PC-3 (cell line): Measurements from ENCODE around the gene NPR2. TPM values are rescaled to one million over a fixed set of nuclear protein-coding genes. Genes with fewer than 3 reads are reported as not detected.

Experiments used
- ATAC-seq: fragments of 200-7000 bp; cut with Tn5 transposase; 2 replicates; pipeline ENCODE4 v1.9.1; 2020; ENCODE audit warnings: mild to moderate bottlenecking, moderate library complexity
- BruUV-seq: library from RNA; stranded (reverse); fragments of 400-500 nt; replicated peaks from 2 replicates; lab custom pipeline; 2021; lab: Mats Ljungman, UMichigan
- CTCF ChIA-PET: fragments of 300-600 bp; sonication (Branson Sonifier 250); formaldehyde crosslinking; loops from one replicate; lab custom pipeline; 2022; ENCODE audit warnings: antibody characterized with exemption; lab: Charles Lee
- POLR2A ChIA-PET: fragments of 300-600 bp; sonication (Branson Sonifier 250); formaldehyde crosslinking; loops from one replicate; lab custom pipeline; 2022; ENCODE audit warnings: antibody characterized with exemption; ENCODE audit not compliant: unreplicated experiment; lab: Charles Lee
- DNase-seq: peaks from one replicate; pipeline ENCODE4 v3.0.0-alpha.2; 2015
- H2AFZ ChIP-seq: fragments of 300-600 bp; sonication (generic); 2 replicates; pipeline ENCODE4 v1.6.0; 2016; ENCODE audit warnings: antibody characterized with exemption, low read length
- H3F3A ChIP-seq: fragments of 300-600 bp; sonication (generic); one replicate; pipeline ENCODE4 v1.6.0; 2017; ENCODE audit warnings: antibody characterized with exemption, low read length, control low read depth, mild to moderate bottlenecking; ENCODE audit not compliant: unreplicated experiment
- H3K27ac ChIP-seq: fragments of 300-600 bp; sonication (generic); 2 replicates; pipeline ENCODE4 v1.5.1; 2016; ENCODE audit warnings: mild to moderate bottlenecking, low read length
- H3K27me3 ChIP-seq: fragments of 300-600 bp; sonication (generic); 2 replicates; pipeline ENCODE4 v1.6.1; 2016; ENCODE audit warnings: low read length, mixed read lengths
- H3K36me3 ChIP-seq: fragments of 300-600 bp; sonication (generic); 2 replicates; pipeline ENCODE4 v1.6.1; 2016; ENCODE audit warnings: low read depth, mixed run types, low read length, mixed read lengths
- H3K4me1 ChIP-seq: fragments of 300-600 bp; sonication (generic); 2 replicates; pipeline ENCODE4 v1.5.1; 2016; ENCODE audit warnings: low read length; ENCODE audit not compliant: insufficient read depth
- H3K4me2 ChIP-seq: fragments of 300-600 bp; sonication (generic); 2 replicates; pipeline ENCODE4 v1.6.0; 2016; ENCODE audit warnings: low read length
- H3K4me3 ChIP-seq: fragments of 300-600 bp; sonication (generic); 2 replicates; pipeline ENCODE4 v1.5.1; 2016; ENCODE audit warnings: mild to moderate bottlenecking, low read length, mixed read lengths
- H3K79me2 ChIP-seq: fragments of 300-600 bp; sonication (generic); 2 replicates; pipeline ENCODE4 v1.6.1; 2017; ENCODE audit warnings: low read length, mixed read lengths
- H3K9ac ChIP-seq: fragments of 300-600 bp; sonication (generic); 2 replicates; pipeline ENCODE4 v1.6.0; 2016; ENCODE audit warnings: mild to moderate bottlenecking, low read length
- H3K9me2 ChIP-seq: fragments of 300-600 bp; sonication (generic); replicated peaks from 2 replicates; pipeline ENCODE4 v1.6.1; 2016; ENCODE audit warnings: mixed run types, low read length, mixed read lengths
- H3K9me3 ChIP-seq: fragments of 300-600 bp; sonication (generic); 2 replicates; pipeline ENCODE4 v1.6.1; 2016; ENCODE audit warnings: low read length, mixed read lengths
- H4K20me1 ChIP-seq: fragments of 300-600 bp; sonication (generic); 2 replicates; pipeline ENCODE4 v1.6.1; 2016; ENCODE audit warnings: low read length, mixed read lengths
- EZH2 ChIP-seq: fragments of 300-600 bp; sonication (generic); IDR thresholded peaks from one replicate; pipeline ENCODE4 v1.6.1; 2017; ENCODE audit warnings: antibody characterized with exemption, mild to moderate bottlenecking, low read length; ENCODE audit not compliant: unreplicated experiment
- EZH2phosphoT487 ChIP-seq: fragments of 300-600 bp; sonication (generic); IDR thresholded peaks from 2 replicates; pipeline ENCODE4 v1.6.1; 2018; ENCODE audit warnings: mild to moderate bottlenecking, antibody characterized with exemption, low read length, borderline replicate concordance
- intact Hi-C: fragments of 100-400 bp; cut with micrococcal nuclease; formaldehyde crosslinking; loops from 2 replicates; pipeline ENCODE4 v1.9.0; 2023
- total RNA-seq: library from RNA; depleted of rRNA; stranded (reverse); fragments of >200 nt; gene quantifications from 2 replicates; pipeline ENCODE4 v1.2.3, GENCODE V29; 2014
- TF ChIP-seq, protein P1 (sequence below): fragments of 300-600 bp; sonication (generic); conservative IDR thresholded peaks from 2 replicates; pipeline ENCODE4 v1.5.1; 2017; ENCODE audit warnings: antibody characterized with exemption, low read depth, mild to moderate bottlenecking, low read length

NPR2 gene
- total RNA-seq, 1 experiment from 2014 or later = 1.5 TPM

DNA sequence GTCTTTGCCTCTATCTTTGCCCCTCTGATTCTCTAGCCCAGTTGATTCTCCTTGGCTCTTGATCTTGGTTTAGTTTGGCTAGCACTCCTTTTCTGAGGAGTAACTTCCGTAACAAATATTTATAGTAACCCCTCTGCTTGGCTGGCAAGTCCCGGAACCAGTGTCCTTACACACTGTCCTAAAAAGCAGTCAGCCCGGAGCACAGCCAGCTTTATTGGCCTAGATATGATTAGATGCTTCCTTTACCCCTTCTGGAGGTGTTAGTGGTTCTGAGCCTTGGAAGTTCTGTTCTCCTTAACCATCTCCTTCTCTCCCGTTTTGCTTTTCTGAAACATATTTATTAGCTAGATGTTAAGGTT is 20.3 kb upstream of the NPR2 start:
- H3K9me3 ChIP-seq = no peaks in the 10 kb centered on the region
- intact Hi-C loops = loop anchor here (1.0 to 10.0 kb wide), 2 partner anchors 14 to 54 kb away; partner anchors contain the start of genes FAM221B and TMEM8B
- H3K9me2 ChIP-seq = no peaks in the 10 kb centered on the region
- no peak for TF ChIP-seq EZH2
- TF ChIP-seq, protein P1, sequence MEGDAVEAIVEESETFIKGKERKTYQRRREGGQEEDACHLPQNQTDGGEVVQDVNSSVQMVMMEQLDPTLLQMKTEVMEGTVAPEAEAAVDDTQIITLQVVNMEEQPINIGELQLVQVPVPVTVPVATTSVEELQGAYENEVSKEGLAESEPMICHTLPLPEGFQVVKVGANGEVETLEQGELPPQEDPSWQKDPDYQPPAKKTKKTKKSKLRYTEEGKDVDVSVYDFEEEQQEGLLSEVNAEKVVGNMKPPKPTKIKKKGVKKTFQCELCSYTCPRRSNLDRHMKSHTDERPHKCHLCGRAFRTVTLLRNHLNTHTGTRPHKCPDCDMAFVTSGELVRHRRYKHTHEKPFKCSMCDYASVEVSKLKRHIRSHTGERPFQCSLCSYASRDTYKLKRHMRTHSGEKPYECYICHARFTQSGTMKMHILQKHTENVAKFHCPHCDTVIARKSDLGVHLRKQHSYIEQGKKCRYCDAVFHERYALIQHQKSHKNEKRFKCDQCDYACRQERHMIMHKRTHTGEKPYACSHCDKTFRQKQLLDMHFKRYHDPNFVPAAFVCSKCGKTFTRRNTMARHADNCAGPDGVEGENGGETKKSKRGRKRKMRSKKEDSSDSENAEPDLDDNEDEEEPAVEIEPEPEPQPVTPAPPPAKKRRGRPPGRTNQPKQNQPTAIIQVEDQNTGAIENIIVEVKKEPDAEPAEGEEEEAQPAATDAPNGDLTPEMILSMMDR = no peak
- TF ChIP-seq EZH2phosphoT487 = no peak
- TSS peak; percentile 87 for BruUV-seq
- ChIA-PET CTCF (interaction anchor here (0.6 to 1.7 kb wide), 2 partner anchors 10 to 22 kb away, joined by 6 to 7 read pairs; partner anchors contain the start of genes GBA2 and RGP1), POLR2A (interaction anchor here (0.6 to 0.9 kb wide), 2 partner anchors 101 to 113 kb away, joined by 3 read pairs; partner anchors contain the start of gene RMRP)
- DNase-seq = peak; percentile 35
- 0 out of 2 replicates have a peak overlapping the region, but pooled peaks have one; percentile 29 for H2AFZ ChIP-seq
- H3K9ac ChIP-seq = no peak overlapping the region
- ATAC-seq = peak; percentile 79
- H3K27ac ChIP-seq = peak overlapping the region; percentile 64
- H3K27me3 ChIP-seq = no peaks in the 10 kb centered on the region
- H3K4me2 ChIP-seq = peak overlapping the region; percentile 58
- no peaks in the 10 kb centered on the region for H4K20me1 ChIP-seq
- peak overlapping the region; percentile 22; the same call in 1 of the 2 replicates for H3K4me3 ChIP-seq
- no peaks in the 10 kb centered on the region for H3K79me2 ChIP-seq
- peaks cover 5% of the 10 kb centered on the region for H3F3A ChIP-seq
- H3K4me1 ChIP-seq = peaks cover 37% of the 10 kb centered on the region
- H3K36me3 ChIP-seq = no peaks in the 10 kb centered on the region

DNA sequence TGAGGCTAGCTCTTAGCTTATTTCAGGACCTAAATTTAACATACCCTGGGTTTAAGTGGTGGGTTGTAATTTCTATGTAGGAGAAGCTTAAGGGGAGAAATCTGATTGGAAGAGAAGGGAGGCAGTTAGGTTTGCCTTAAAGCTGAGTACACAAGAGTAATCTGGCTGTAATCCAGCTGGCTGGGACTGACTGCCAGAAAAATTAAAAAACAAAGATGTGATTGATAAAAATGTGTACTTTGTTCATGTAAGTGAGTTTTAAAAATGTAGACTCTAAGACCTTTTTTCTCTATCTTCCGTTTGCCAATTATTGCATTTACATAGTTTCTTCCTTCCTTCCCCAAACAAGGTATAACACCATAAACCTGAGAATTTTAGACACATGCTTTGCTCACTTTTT is 19.9 kb upstream of the NPR2 start:
- no TSS peak for BruUV-seq
- CTCF ChIA-PET = interaction anchor here (0.5 to 1.7 kb wide), 2 partner anchors 19 to 22 kb away, joined by 3 to 6 read pairs; partner anchors contain the start of genes GBA2 and RGP1
- DNase-seq = peak; percentile 69

More for the DNA sequence above, 19.9 kb upstream of the NPR2 start:
- Histone ChIP-seq H2AFZ (0 out of 2 replicates have a peak overlapping the region, but pooled peaks have one; percentile 29), H3K79me2 (no peaks in the 10 kb centered on the region), H4K20me1 (no peaks in the 10 kb centered on the region), H3K9me2 (no peaks in the 10 kb centered on the region), H3K27ac (peak overlapping the region; percentile 64), H3K36me3 (no peaks in the 10 kb centered on the region), H3K9me3 (no peaks in the 10 kb centered on the region), H3K4me1 (peaks cover 37% of the 10 kb centered on the region), H3K9ac (no peak overlapping the region), H3K27me3 (no peaks in the 10 kb centered on the region), H3K4me3 (peak overlapping the region; percentile 22; the same call in 1 of the 2 replicates), H3F3A (peaks cover 5% of the 10 kb centered on the region), H3K4me2 (peak overlapping the region; percentile 58)
- POLR2A ChIA-PET = interaction anchor here (0.6 to 0.9 kb wide), 2 partner anchors 101 to 114 kb away, joined by 3 read pairs; partner anchors contain the start of gene RMRP
- intact Hi-C loops = loop anchor here (1.0 to 10.0 kb wide), 2 partner anchors 14 to 53 kb away; partner anchors contain the start of genes FAM221B and TMEM8B
- no peak for TF ChIP-seq EZH2
- TF ChIP-seq, protein P1 = no peak
- TF ChIP-seq EZH2phosphoT487 = no peak
- ATAC-seq = peak; percentile 64
